Liver (tissue), 10 donors: ENCODE results near the gene PAOX. TPM values are rescaled to one million over a fixed set of nuclear protein-coding genes. Genes with fewer than 3 reads are reported as not detected.
A peak's percentile ranks its signal among the peaks of the same experiment; 100 is the strongest.

ENCODE experiments used
- DNase-seq: peaks from one replicate; pipeline ENCODE4 v3.0.0-alpha.2; 2017; ENCODE audit warnings: low spot score
- H3K27ac ChIP-seq, 2 donors: one replicate each; pipeline ENCODE4 v1.7.0; 2013; ENCODE audit warnings: inconsistent platforms in 2 of 2, low read length in 2 of 2, control low read depth in 1 of 2, low read depth in 1 of 2, mild to moderate bottlenecking in 1 of 2
- H3K27me3 ChIP-seq, 4 donors: one replicate each; pipeline versions ENCODE4 v1.6.1 to v1.7.0; 2013; ENCODE audit warnings: low read length in 3 of 4, inconsistent platforms in 1 of 4, mild to moderate bottlenecking in 1 of 4, moderate library complexity in 1 of 4; ENCODE audit not compliant: control insufficient read depth in 4 of 4, insufficient read depth in 4 of 4
- H3K36me3 ChIP-seq, 4 donors: one replicate each; pipeline versions ENCODE4 v1.6.1 to v1.7.0; 2013; ENCODE audit warnings: low read length in 3 of 4, mild to moderate bottlenecking in 3 of 4, low read depth in 1 of 4, moderate library complexity in 1 of 4; ENCODE audit not compliant: control insufficient read depth in 4 of 4, insufficient read depth in 3 of 4
- H3K4me1 ChIP-seq, 4 donors: one replicate each; pipeline versions ENCODE4 v1.6.1 to v1.7.0; 2013; ENCODE audit warnings: low read length in 3 of 4, mild to moderate bottlenecking in 3 of 4, moderate library complexity in 1 of 4; ENCODE audit not compliant: control insufficient read depth in 4 of 4, insufficient read depth in 4 of 4
- H3K4me3 ChIP-seq, 3 donors: one replicate each; pipeline versions ENCODE4 v1.6.1 to v1.7.0; 2013; ENCODE audit warnings: low read length in 3 of 3, control low read depth in 1 of 3, low read depth in 1 of 3, mild to moderate bottlenecking in 1 of 3
- H3K9ac ChIP-seq, 2 donors: one replicate each; pipeline ENCODE4 v1.7.0; 2013; ENCODE audit warnings: low read length in 2 of 2, mild to moderate bottlenecking in 2 of 2, moderate library complexity in 2 of 2, control low read depth in 1 of 2, low read depth in 1 of 2
- H3K9me3 ChIP-seq, 4 donors: one replicate each; pipeline versions ENCODE4 v1.6.1 to v1.7.0; 2013; ENCODE audit warnings: low read length in 3 of 4; ENCODE audit not compliant: control insufficient read depth in 4 of 4
- FOXA1 ChIP-seq: IDR thresholded peaks from 2 replicates; pipeline ENCODE4 v1.6.1; 2016; ENCODE audit warnings: antibody characterized with exemption
- FOXA2 ChIP-seq: IDR thresholded peaks from 2 replicates; pipeline ENCODE4 v1.6.1; 2016; ENCODE audit warnings: antibody characterized with exemption
- HNF4G ChIP-seq: IDR thresholded peaks from 2 replicates; pipeline ENCODE4 v1.6.1; 2016; ENCODE audit warnings: antibody characterized with exemption
- NR2F2 ChIP-seq: IDR thresholded peaks from 2 replicates; pipeline ENCODE4 v1.6.1; 2016; ENCODE audit warnings: antibody characterized with exemption
- REST ChIP-seq: IDR thresholded peaks from 2 replicates; pipeline ENCODE4 v1.6.1; 2016; ENCODE audit warnings: antibody characterized with exemption, mild to moderate bottlenecking
- RXRA ChIP-seq, 2 donors: IDR thresholded peaks; 2 replicates each; pipeline ENCODE4 v1.6.1; 2017 to 2018; ENCODE audit warnings: antibody characterized with exemption in 2 of 2, mild to moderate bottlenecking in 1 of 2
- SP1 ChIP-seq: IDR thresholded peaks from 2 replicates; pipeline ENCODE4 v1.6.1; 2018; ENCODE audit warnings: antibody characterized with exemption, mild to moderate bottlenecking
- YY1 ChIP-seq: IDR thresholded peaks from 2 replicates; pipeline ENCODE4 v1.6.1; 2016; ENCODE audit warnings: antibody characterized with exemption, mild to moderate bottlenecking
- WGBS: extraction: QIAGEN DNeasy Blood & Tissue Kit; methylation state at CpG from one replicate; pipeline ENCODE4 v1.1.7; 2013; 5-methylcytosine and 5-hydroxymethylcytosine counted together
- polyA plus RNA-seq, 2 donors: library from polyadenylated mRNA; stranded (reverse) in 1 of 2; unstranded in 1 of 2; fragments of 200-250 nt in 1 of 2; fragments of >200 nt in 1 of 2; fragmentation: Nextera tagmentation in 1 of 2; extraction: Ambion mirVana in 1 of 2; gene quantifications; one replicate each; pipeline versions ENCODE4 v1.2.1 to v1.2.3, GENCODE V29; 2013 to 2015
- small RNA-seq: library from RNA; depleted of rRNA; stranded (forward); fragments of <200 nt; gene quantifications from one replicate; pipeline ENCODE3, GENCODE V24; 2014
- total RNA-seq, 2 donors: library from RNA; depleted of rRNA; stranded (reverse); fragments of >200 nt; gene quantifications; one replicate each; pipeline ENCODE4 v1.2.3, GENCODE V29; 2014
- TF ChIP-seq, protein P1 (sequence below): IDR thresholded peaks from 2 replicates; pipeline ENCODE4 v1.6.1; 2016; ENCODE audit warnings: antibody characterized with exemption
- TF ChIP-seq, protein P2 (sequence below): IDR thresholded peaks from 2 replicates; pipeline ENCODE4 v1.6.1; 2016; ENCODE audit warnings: antibody characterized with exemption
- TF ChIP-seq, protein P3 (sequence below): fragments of 150-350 bp; IDR thresholded peaks from 2 replicates; pipeline ENCODE4 v1.5.1; 2017; ENCODE audit warnings: improper control_type of control experiment, low read depth, low read length; ENCODE audit not compliant: missing input control
- donor health status: healthy.
- donor health status: healthy.
- donor health status: healthy.
- donor health status: healthy.
- donor health status: healthy.

PAOX gene
- total and polyA plus RNA-seq, 4 donors: 4.8 to 17.8 (median 13.3) TPM

DNA sequence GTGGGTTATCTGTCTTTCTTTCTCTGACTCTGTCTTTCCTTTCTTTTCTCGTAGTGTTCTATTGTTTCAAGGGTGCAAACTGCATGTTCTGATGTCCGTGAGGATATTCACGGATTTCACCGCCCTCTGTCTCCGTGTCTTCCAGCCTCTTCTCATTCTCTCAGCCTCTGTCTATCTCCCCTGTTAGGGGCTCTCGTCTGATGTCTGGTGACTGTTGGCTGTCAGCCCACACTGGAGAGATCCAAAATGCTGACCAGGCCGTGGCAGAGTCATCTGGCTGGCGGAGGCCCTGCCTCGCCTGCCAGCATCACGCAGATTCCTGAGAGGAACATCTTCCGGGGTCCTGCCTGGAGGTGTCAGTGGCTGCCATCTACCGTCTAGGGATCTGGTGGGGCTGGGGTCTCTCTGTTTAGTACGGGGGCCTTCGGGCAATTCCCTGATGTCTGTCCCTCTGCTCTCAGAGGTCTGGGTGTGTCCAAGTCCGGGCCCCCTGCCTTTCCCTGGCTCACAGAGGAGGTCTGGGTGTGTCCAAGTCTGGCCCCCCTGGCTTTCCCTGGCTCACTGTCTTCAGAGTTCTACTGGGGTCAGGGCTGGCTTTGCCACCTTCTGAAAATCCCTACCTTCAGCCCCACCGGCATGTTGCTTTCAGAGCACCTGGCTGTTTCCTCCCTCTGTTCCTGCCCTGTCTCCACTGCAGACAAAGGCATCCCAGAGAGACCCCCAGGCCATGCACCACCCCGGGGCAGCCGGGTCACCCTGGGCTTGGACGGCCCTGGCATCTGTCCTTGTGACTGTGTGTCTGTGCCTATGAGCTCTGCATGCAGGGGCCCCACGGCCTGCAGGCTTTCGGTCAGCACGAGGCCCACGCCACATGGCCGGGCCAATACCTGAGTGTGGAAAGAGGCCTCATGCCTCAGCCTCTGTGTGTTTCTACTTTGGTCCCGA, 60.7 kb downstream of the PAOX start:
- WGBS: 92% methylated on average over 25 of the region's 25 CpGs
- no peaks in the 10 kb centered on the region for H3K36me3 ChIP-seq

DNA sequence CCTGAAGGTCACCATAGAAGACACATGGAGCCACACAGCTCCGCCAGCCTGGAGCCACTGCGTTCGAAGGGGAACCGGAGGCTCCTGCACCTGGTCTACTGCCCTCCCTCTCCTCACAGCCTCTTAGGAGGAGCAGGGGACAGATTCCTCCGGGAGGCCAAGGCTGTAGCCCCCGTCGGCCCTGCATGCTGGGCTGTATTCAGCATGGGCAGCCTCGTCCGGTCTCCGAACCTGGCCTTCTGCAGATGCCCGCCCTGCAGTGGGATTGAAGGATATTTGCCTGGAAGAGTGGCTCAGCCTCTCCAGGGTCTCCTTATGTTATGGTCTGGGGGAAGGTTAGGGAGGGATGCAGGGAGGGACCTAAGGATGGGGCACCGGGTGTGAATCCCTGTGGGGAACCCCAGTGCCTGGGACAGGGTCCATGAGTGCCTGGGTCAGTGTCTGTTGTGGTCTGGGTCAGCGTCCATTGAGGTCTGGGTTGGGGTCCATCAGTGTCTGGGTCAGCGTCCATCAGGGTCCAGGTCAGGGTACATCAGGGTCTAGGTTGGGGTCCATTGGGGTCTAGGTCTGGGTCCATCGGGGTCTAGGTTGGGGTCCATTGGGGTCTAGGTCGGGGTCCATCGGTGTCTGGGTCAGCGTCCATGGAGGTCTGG, 61.7 kb downstream of the PAOX start:
- H3K27ac ChIP-seq: no peak overlapping the region
- peaks cover 0 to 7% (median 6%) of the 10 kb centered on the region in 4 donors for H3K4me1 ChIP-seq
- WGBS: 97% methylated on average over 18 of the region's 18 CpGs
- H3K27me3 ChIP-seq: no peaks in the 10 kb centered on the region
- TF ChIP-seq HNF4G (no peak), FOXA1 (no peak), RXRA (IDR thresholded peaks at IDR 0.05) (no peak), REST (no peak), YY1 (no peak), FOXA2 (no peak), SP1 (no peak)
- TF ChIP-seq, protein P1, sequence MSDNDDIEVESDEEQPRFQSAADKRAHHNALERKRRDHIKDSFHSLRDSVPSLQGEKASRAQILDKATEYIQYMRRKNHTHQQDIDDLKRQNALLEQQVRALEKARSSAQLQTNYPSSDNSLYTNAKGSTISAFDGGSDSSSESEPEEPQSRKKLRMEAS: no peak
- TF ChIP-seq, protein P2, sequence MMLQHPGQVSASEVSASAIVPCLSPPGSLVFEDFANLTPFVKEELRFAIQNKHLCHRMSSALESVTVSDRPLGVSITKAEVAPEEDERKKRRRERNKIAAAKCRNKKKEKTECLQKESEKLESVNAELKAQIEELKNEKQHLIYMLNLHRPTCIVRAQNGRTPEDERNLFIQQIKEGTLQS: no peak
- TF ChIP-seq, protein P3, sequence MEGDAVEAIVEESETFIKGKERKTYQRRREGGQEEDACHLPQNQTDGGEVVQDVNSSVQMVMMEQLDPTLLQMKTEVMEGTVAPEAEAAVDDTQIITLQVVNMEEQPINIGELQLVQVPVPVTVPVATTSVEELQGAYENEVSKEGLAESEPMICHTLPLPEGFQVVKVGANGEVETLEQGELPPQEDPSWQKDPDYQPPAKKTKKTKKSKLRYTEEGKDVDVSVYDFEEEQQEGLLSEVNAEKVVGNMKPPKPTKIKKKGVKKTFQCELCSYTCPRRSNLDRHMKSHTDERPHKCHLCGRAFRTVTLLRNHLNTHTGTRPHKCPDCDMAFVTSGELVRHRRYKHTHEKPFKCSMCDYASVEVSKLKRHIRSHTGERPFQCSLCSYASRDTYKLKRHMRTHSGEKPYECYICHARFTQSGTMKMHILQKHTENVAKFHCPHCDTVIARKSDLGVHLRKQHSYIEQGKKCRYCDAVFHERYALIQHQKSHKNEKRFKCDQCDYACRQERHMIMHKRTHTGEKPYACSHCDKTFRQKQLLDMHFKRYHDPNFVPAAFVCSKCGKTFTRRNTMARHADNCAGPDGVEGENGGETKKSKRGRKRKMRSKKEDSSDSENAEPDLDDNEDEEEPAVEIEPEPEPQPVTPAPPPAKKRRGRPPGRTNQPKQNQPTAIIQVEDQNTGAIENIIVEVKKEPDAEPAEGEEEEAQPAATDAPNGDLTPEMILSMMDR: no peak
- no peak overlapping the region for H3K4me3 ChIP-seq
- no peak for DNase-seq
- H3K36me3 ChIP-seq: no peaks in the 10 kb centered on the region
- H3K9me3 ChIP-seq: peaks cover 0 to 1% (median 0%) of the 10 kb centered on the region in 4 donors
- no peak overlapping the region for H3K9ac ChIP-seq

More for the DNA sequence above, 60.7 kb downstream of the PAOX start:
- Histone ChIP-seq H3K27me3 (no peaks in the 10 kb centered on the region), H3K27ac (no peak overlapping the region), H3K4me3 (no peak overlapping the region), H3K4me1 (peaks cover 0 to 7% (median 6%) of the 10 kb centered on the region in 4 donors), H3K9ac (no peak overlapping the region), H3K9me3 (no peaks in the 10 kb centered on the region)
- peak; percentile 28 for DNase-seq
- TF ChIP-seq NR2F2: no peak

Small RNA genes within 50 kb of the gene (small RNA-seq; reads per million reads assigned to genes)
- gene AL360181.4 (not detected), gene BANF1P2 (not detected), gene MIR3944 (0.11 reads per million)

Other genes with a start within 250 kb of the PAOX start
- gene KNDC1, start 219.0 kb upstream of the PAOX start, total RNA-seq: 1 to 10 TPM in 1 of 2 donors, under 1 TPM in 1; 0.61 to 8.0 TPM
- gene KNDC1, start 219.0 kb upstream of the PAOX start, polyA plus RNA-seq: 10 to 100 TPM in 1 of 2 donors, under 1 TPM in 1; 0.53 to 12.9 TPM
- gene UTF1, start 149.0 kb upstream of the PAOX start, total RNA-seq: not detected
- gene UTF1, start 149.0 kb upstream of the PAOX start, polyA plus RNA-seq: not detected
- under 1 TPM; 0.05 to 0.25 TPM for gene VENTX, start 141.4 kb upstream of the PAOX start, total RNA-seq
- under 1 TPM; 0.06 to 0.13 TPM for gene VENTX, start 141.4 kb upstream of the PAOX start, polyA plus RNA-seq
- 1 to 10 TPM; 5.4 to 6.9 TPM for gene ADAM8, start 102.4 kb upstream of the PAOX start, total RNA-seq
- gene ADAM8, start 102.4 kb upstream of the PAOX start, polyA plus RNA-seq: 1 to 10 TPM; 1.3 to 2.0 TPM
- 10 to 100 TPM; 29.6 to 32.4 TPM for gene TUBGCP2, start 70.4 kb upstream of the PAOX start, total RNA-seq
- gene TUBGCP2, start 70.4 kb upstream of the PAOX start, polyA plus RNA-seq: 10 to 100 TPM; 18.8 to 25.6 TPM
- gene ZNF511, start 70.3 kb upstream of the PAOX start, total RNA-seq: 10 to 100 TPM; 13.7 to 31.3 TPM
- 10 to 100 TPM; 17.0 to 31.8 TPM for gene ZNF511, start 70.3 kb upstream of the PAOX start, polyA plus RNA-seq
- gene CALY, start 42.4 kb upstream of the PAOX start, total RNA-seq: not detected
- under 1 TPM in 1 of 2 donors, not detected in 1; 0.07 TPM for gene CALY, start 42.4 kb upstream of the PAOX start, polyA plus RNA-seq
- gene PRAP1, start 31.9 kb upstream of the PAOX start, total RNA-seq: 100 to 1,000 TPM in 1 of 2 donors, 10 to 100 TPM in 1; 60.8 to 174 TPM
- 100 to 1,000 TPM; 315 to 426 TPM for gene PRAP1, start 31.9 kb upstream of the PAOX start, polyA plus RNA-seq
- 10 to 100 TPM; 24.3 to 67.6 TPM for gene FUOM, start 21.2 kb upstream of the PAOX start, total RNA-seq
- gene FUOM, start 21.2 kb upstream of the PAOX start, polyA plus RNA-seq: 100 to 1,000 TPM; 124 to 194 TPM
- 100 to 1,000 TPM in 1 of 2 donors, 10 to 100 TPM in 1; 41.5 to 214 TPM for gene ECHS1, start 5.9 kb upstream of the PAOX start, total RNA-seq
- gene ECHS1, start 5.9 kb upstream of the PAOX start, polyA plus RNA-seq: 100 to 1,000 TPM; 493 to 849 TPM
- gene MTG1, start 14.9 kb downstream of the PAOX start, total RNA-seq: 10 to 100 TPM; 19.4 to 43.1 TPM
- gene MTG1, start 14.9 kb downstream of the PAOX start, polyA plus RNA-seq: 10 to 100 TPM; 33.2 to 70.6 TPM
- not detected for gene SPRN, start 45.4 kb downstream of the PAOX start, total RNA-seq
- gene SPRN, start 45.4 kb downstream of the PAOX start, polyA plus RNA-seq: 10 to 100 TPM in 1 of 2 donors, 1 to 10 TPM in 1; 1.3 to 36.4 TPM
- gene SCART1, start 74.7 kb downstream of the PAOX start, total RNA-seq: 1 to 10 TPM; 1.0 to 1.1 TPM
- gene SCART1, start 74.7 kb downstream of the PAOX start, polyA plus RNA-seq: under 1 TPM; 0.32 to 0.35 TPM
- gene CYP2E1, start 148.1 kb downstream of the PAOX start, total RNA-seq: 1,000 to 10,000 TPM in 1 of 2 donors, under 1 TPM in 1; 0.93 to 2,431 TPM
- 1,000 to 10,000 TPM; 3,994 to 5,149 TPM for gene CYP2E1, start 148.1 kb downstream of the PAOX start, polyA plus RNA-seq
- gene SYCE1, start 186.3 kb downstream of the PAOX start, total RNA-seq: under 1 TPM in 1 of 2 donors, not detected in 1; 0.33 TPM
- gene SYCE1, start 186.3 kb downstream of the PAOX start, polyA plus RNA-seq: 1 to 10 TPM; 2.1 to 5.4 TPM
- not detected for gene FRG2B, start 247.5 kb downstream of the PAOX start, total RNA-seq
- not detected for gene FRG2B, start 247.5 kb downstream of the PAOX start, polyA plus RNA-seq